Bronchial epithelial cell (primary cell): ENCODE data around the gene ZFAND4. TPM values are rescaled to one million over a fixed set of nuclear protein-coding genes. Genes with fewer than 3 reads are reported as not detected.

Source experiments
- DNase-seq: peaks from one replicate; pipeline ENCODE4 v3.0.0-alpha.2; 2010; ENCODE audit warnings: low read depth
- FAIRE-seq: peaks from 2 replicates; lab custom pipeline; 2011; peaks lifted over from hg19 to GRCh38; lab: Jason Lieb, UNC
- H3K27me3 ChIP-seq: 2 replicates; pipeline ENCODE4 v1.5.1; 2011; ENCODE audit warnings: low read length; ENCODE audit not compliant: control insufficient read depth, insufficient read depth
- H3K36me3 ChIP-seq: 2 replicates; pipeline ENCODE4 v1.5.1; 2011; ENCODE audit warnings: low read length; ENCODE audit not compliant: control insufficient read depth, insufficient read depth
- H3K4me3 ChIP-seq: 2 replicates; pipeline ENCODE4 v1.5.1; 2011; ENCODE audit warnings: mild to moderate bottlenecking, low read depth, low read length, control low read depth
- total RNA-seq: library from RNA; depleted of rRNA; stranded (reverse); fragments of >200 nt; gene quantifications from 2 replicates; pipeline ENCODE4 v1.2.1, GENCODE V29; 2014
- TF ChIP-seq, protein P1 (sequence below): IDR thresholded peaks from 2 replicates; pipeline ENCODE4 v1.5.1; 2011; ENCODE audit warnings: mild to moderate bottlenecking, moderate library complexity, low read length, control low read depth, inconsistent platforms; ENCODE audit not compliant: insufficient read depth, severe bottlenecking

The ZFAND4 gene
- total RNA-seq, 1 donor from 2014 or later = 3.9 TPM

DNA sequence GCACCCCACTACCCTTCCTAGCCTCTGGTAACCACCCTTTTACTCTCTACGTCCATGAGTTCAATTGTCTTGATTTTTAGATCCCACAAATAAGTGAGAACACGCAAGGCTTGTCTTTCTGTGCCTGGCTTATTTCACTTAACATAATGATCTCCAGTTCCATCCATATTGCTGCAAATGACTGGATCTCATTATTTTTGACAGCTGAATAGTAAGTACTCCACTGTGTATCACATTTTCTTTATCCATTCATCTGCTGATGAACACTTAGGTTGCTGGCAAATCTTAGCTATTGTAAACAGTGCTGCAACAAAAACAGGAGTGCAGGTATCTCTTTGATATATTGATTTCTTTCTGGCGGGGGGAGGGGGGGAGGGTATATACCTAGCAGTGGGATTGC, 106.2 kb downstream of the ZFAND4 start:
- TF ChIP-seq, protein P1, sequence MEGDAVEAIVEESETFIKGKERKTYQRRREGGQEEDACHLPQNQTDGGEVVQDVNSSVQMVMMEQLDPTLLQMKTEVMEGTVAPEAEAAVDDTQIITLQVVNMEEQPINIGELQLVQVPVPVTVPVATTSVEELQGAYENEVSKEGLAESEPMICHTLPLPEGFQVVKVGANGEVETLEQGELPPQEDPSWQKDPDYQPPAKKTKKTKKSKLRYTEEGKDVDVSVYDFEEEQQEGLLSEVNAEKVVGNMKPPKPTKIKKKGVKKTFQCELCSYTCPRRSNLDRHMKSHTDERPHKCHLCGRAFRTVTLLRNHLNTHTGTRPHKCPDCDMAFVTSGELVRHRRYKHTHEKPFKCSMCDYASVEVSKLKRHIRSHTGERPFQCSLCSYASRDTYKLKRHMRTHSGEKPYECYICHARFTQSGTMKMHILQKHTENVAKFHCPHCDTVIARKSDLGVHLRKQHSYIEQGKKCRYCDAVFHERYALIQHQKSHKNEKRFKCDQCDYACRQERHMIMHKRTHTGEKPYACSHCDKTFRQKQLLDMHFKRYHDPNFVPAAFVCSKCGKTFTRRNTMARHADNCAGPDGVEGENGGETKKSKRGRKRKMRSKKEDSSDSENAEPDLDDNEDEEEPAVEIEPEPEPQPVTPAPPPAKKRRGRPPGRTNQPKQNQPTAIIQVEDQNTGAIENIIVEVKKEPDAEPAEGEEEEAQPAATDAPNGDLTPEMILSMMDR = no peak
- Histone ChIP-seq H3K27me3 (no peaks in the 10 kb centered on the region), H3K36me3 (no peaks in the 10 kb centered on the region), H3K4me3 (no peak overlapping the region)
- DNase-seq (no peak), FAIRE-seq (no peak)

Other genes with a start within 250 kb of the ZFAND4 start
- 16.8 and 36.4 TPM in 2 replicates for gene WASHC2C, start 54.5 kb upstream of the ZFAND4 start, total RNA-seq
- 5.3 and 5.9 TPM in 2 replicates for gene AGAP4, start 174.7 kb upstream of the ZFAND4 start, total RNA-seq